Measurements from ENCODE around the gene HIVEP3.

- TF ChIP-seq CTCF (IDR thresholded peaks at IDR 0.05; ENCODE audit: borderline replicate concordance, extremely low read depth, low read length, poor library complexity, severe bottlenecking) (no peak), EZH2 (IDR thresholded peaks at IDR 0.05; ENCODE audit: borderline replicate concordance, low read depth, low read length, severe bottlenecking) (no peak)
These were observed 119.0 kb downstream of the HIVEP3 start for GRCh38 chr1:41799723-41800122.

Measured in DND-41 (cell line).